K562 (cell line): Measurements from ENCODE around the gene EIF4G1. TPM values are rescaled to one million over a fixed set of nuclear protein-coding genes. Genes with fewer than 3 reads are reported as not detected.
A peak's percentile ranks its signal among the peaks of the same experiment; 100 is the strongest.

Experiments
- ATAC-seq: fragments of 200-7000 bp; cut with Tn5 transposase; 3 replicates; pipeline ENCODE4 v1.9.1; 2020; ENCODE audit warnings: moderate library complexity
- BruUV-seq: library from RNA; stranded (reverse); fragments of 400-500 nt; replicated peaks from 2 replicates; lab custom pipeline; 2021; lab: Mats Ljungman, UMichigan
- CTCF ChIA-PET: fragments of 300-600 bp; formaldehyde crosslinking; extraction: SDS; loops from one replicate; lab custom pipeline; 2021; ENCODE audit warnings: low intra/inter-chr PET ratio; lab: Yijun Ruan, JAX
- POLR2A ChIA-PET: fragments of 300-600, 350-650 bp; sonication (Branson Sonifier 250); formaldehyde crosslinking; extraction: SDS; loops from one replicate; lab custom pipeline; 2021; ENCODE audit warnings: antibody characterized with exemption, inconsistent platforms; lab: Yijun Ruan, JAX
- DNase-seq, 4 experiments: peaks; one replicate each; pipeline versions ENCODE4 v3.0.0 to v3.0.0-alpha.2; 2011 to 2018; ENCODE audit warnings: low spot score in 3 of 4, mixed read lengths in 3 of 4; ENCODE audit errors: extremely low read depth in 1 of 4
- FAIRE-seq: peaks from 2 replicates; lab custom pipeline; 2011; peaks lifted over from hg19 to GRCh38; lab: Jason Lieb, UNC
- H2AFZ ChIP-seq: 2 replicates; pipeline ENCODE4 v1.6.0; 2011; ENCODE audit warnings: low read depth, low read length, control low read depth, inconsistent platforms
- H3K27ac ChIP-seq: fragments of 200-600 bp; 3 replicates; pipeline ENCODE4 v1.8.0; 2011; ENCODE audit warnings: low read depth, mild to moderate bottlenecking, control low read depth, inconsistent platforms, low read length, moderate library complexity, mixed read lengths; ENCODE audit errors: extremely low read depth
- H3K27me3 ChIP-seq, 2 experiments: fragments of 300-600 bp in 1 of 2; 2 replicates in 1 of 2; 3 replicates in 1 of 2; pipeline versions ENCODE4 v1.6.0 to v1.8.0; 2011; ENCODE audit warnings: inconsistent platforms in 2 of 2, low read length in 2 of 2, mild to moderate bottlenecking in 1 of 2, mixed read lengths in 1 of 2, moderate library complexity in 1 of 2; ENCODE audit not compliant: control insufficient read depth in 2 of 2, insufficient read depth in 2 of 2
- H3K36me3 ChIP-seq: fragments of 300-600 bp; 3 replicates; pipeline ENCODE4 v1.8.0; 2011; ENCODE audit warnings: mild to moderate bottlenecking, low read length, inconsistent platforms; ENCODE audit not compliant: control insufficient read depth, insufficient read depth
- H3K4me1 ChIP-seq, 2 experiments: fragments of 200-600 bp in 1 of 2; replicated peaks in 1 of 2; 2 replicates in 1 of 2; 3 replicates in 1 of 2; pipeline versions ENCODE4 v1.5.1 to v1.8.0; 2011; ENCODE audit warnings: inconsistent platforms in 2 of 2, low read length in 2 of 2, mild to moderate bottlenecking in 1 of 2, mixed read lengths in 1 of 2, moderate library complexity in 1 of 2; ENCODE audit not compliant: control insufficient read depth in 2 of 2, insufficient read depth in 2 of 2
- H3K4me2 ChIP-seq: 2 replicates; pipeline ENCODE4 v1.6.1; 2011; ENCODE audit warnings: low read length, control low read depth, inconsistent platforms, mixed read lengths; ENCODE audit not compliant: insufficient read depth
- H3K4me3 ChIP-seq: fragments of 200-600 bp; sonication (generic), shearing (Covaris generic); 2 replicates; pipeline ENCODE4 v1.5.1; 2016; ENCODE audit warnings: control low read depth, inconsistent platforms
- H3K79me2 ChIP-seq: fragments of 200-600 bp; 3 replicates; pipeline ENCODE4 v1.8.0; 2011; ENCODE audit warnings: low read length, inconsistent platforms; ENCODE audit not compliant: control insufficient read depth, insufficient read depth
- H3K9ac ChIP-seq, 2 experiments: 2 replicates each; pipeline versions ENCODE4 v1.6.0 to v1.6.1; 2011; ENCODE audit warnings: low read depth in 2 of 2, low read length in 2 of 2, control low read depth in 1 of 2, inconsistent platforms in 1 of 2, mild to moderate bottlenecking in 1 of 2, mixed read lengths in 1 of 2; ENCODE audit not compliant: insufficient read depth in 1 of 2
- H3K9me1 ChIP-seq: one replicate; pipeline ENCODE4 v1.6.0; 2011; ENCODE audit warnings: inconsistent platforms, mild to moderate bottlenecking, low read length, moderate library complexity; ENCODE audit not compliant: control insufficient read depth, insufficient read depth
- H3K9me3 ChIP-seq: replicated peaks from 2 replicates; pipeline ENCODE4 v1.5.1; 2011; ENCODE audit warnings: low read depth, low read length, inconsistent platforms; ENCODE audit not compliant: control insufficient read depth, insufficient read depth
- H4K20me1 ChIP-seq: replicated peaks from 2 replicates; pipeline ENCODE4 v1.6.1; 2011; ENCODE audit warnings: low read length, inconsistent platforms, mixed read lengths; ENCODE audit not compliant: control insufficient read depth, insufficient read depth
- MXI1 ChIP-seq: IDR thresholded peaks from 2 replicates; pipeline ENCODE4 v1.6.1; 2011; ENCODE audit warnings: low read depth, mild to moderate bottlenecking, improper control_type of control experiment, low read length
- TAF15 ChIP-seq: fragments of 200-400 bp; formaldehyde crosslinking; IDR thresholded peaks from 2 replicates; pipeline ENCODE4 v1.6.1; 2017; ENCODE audit warnings: mild to moderate bottlenecking, low read depth, low read length, moderate library complexity
- WGBS: fragments of 100-300 bp; shearing (Covaris generic); methylation state at CpG from one replicate; pipeline ENCODE4 v1.1.6; 2016; ENCODE audit warnings: low coverage, mixed read lengths; ENCODE audit not compliant: insufficient coverage; ENCODE audit errors: missing lambda C conversion rate; 5-methylcytosine and 5-hydroxymethylcytosine counted together
- in situ Hi-C: fragments of 300-500 bp; cut with MboI; formaldehyde crosslinking; loops from 4 replicates; pipeline ENCODE4 v1.15.0; 2018; ENCODE audit warnings: inconsistent platforms, mixed read lengths
- intact Hi-C: fragments of 100-400 bp; cut with micrococcal nuclease; formaldehyde crosslinking; loops from 2 replicates; pipeline ENCODE4 v1.14.2; 2022
- polyA plus RNA-seq, 8 experiments: library from polyadenylated mRNA; depleted of rRNA in 4 of 8; stranded (reverse) in 5 of 8; unstranded in 3 of 8; fragments of >200 nt; fragmentation: Nextera tagmentation in 2 of 8; fragmentation: Illumina TruSeq in 1 of 8; extraction: Ambion mirVana in 2 of 8; extraction: Trizol in 1 of 8; gene quantifications; 2 replicates each; pipeline versions ENCODE4 v1.2.1 to v1.2.3, GENCODE V29; 2011 to 2014; ENCODE audit warnings: inconsistent platforms in 1 of 8, missing spikeins in 1 of 8
- total RNA-seq, 7 experiments: library from RNA; depleted of rRNA in 6 of 7; stranded (reverse); fragments of >200 nt in 6 of 7; fragmentation: Illumina TruSeq in 2 of 7; extraction: Trizol in 2 of 7; gene quantifications; 2 replicates each; pipeline versions ENCODE4 v1.2.1 to v1.2.3, GENCODE V29; 2011 to 2021; ENCODE audit warnings: low replicate concordance in 1 of 7
- TF ChIP-seq, protein P1 (sequence below): fragments of 250-450 bp; sonication (Bioruptor Pico); IDR thresholded peaks from 2 replicates; pipeline ENCODE4 v1.8.0; 2021; ENCODE audit warnings: mild to moderate bottlenecking, moderate library complexity

Gene EIF4G1
- total and polyA plus RNA-seq, 9 of the 15 experiments (the other 6 are each of a cell fraction or from before 2014, with no cell fraction given) = 4.6 to 505 (median 155) TPM

DNA sequence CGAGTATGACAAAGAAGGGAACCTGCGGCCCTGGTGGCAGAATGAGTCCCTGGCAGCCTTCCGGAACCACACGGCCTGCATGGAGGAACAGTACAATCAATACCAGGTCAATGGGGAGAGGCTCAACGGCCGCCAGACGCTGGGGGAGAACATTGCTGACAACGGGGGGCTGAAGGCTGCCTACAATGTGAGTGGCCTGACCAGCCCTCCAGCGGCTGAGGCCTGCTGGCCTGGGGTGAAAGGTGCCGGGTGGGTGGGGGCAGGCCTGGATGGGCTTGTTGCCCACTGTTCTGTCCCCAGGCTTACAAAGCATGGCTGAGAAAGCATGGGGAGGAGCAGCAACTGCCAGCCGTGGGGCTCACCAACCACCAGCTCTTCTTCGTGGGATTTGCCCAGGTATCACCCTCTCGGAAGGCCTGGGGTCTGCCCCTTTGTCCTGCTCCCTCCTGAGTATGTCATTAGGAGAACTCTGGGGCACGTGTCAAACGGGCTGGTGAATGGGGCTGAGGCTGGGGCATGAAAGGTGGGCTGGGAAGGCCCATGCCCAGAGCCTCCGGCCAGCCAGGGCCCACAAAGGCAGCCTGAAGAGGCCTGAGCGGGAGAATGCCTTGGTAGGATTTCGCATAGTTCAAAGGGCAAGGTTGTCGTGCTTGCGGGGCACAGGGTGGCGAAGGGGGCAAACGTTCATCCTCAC, 23.2 kb upstream of the EIF4G1 start:
- H3K9ac ChIP-seq = peak overlapping the region in 1 of 2 experiments; percentile 74; a peak in 2 of 4 replicates
- intact Hi-C loops = no loop called here
- no peak for DNase-seq
- peaks cover 16 to 32% of the 10 kb centered on the region in 2 experiments; a peak in 4 of 5 replicates for H3K27me3 ChIP-seq
- H3K9me1 ChIP-seq = no peaks in the 10 kb centered on the region
- no peak for ATAC-seq
- ChIA-PET CTCF (no interaction called here), POLR2A (interaction anchor here (0.6 kb wide), 1 partner anchor 407 kb away, joined by 5 read pairs; the partner anchor contains the start of gene PARL)
- H3K4me1 ChIP-seq = peaks cover 0 to 12% of the 10 kb centered on the region in 2 experiments; a peak in 2 of 5 replicates
- H4K20me1 ChIP-seq = no peaks in the 10 kb centered on the region
- no peaks in the 10 kb centered on the region for H3K36me3 ChIP-seq
- BruUV-seq = no TSS peak
- no peak overlapping the region for H3K4me3 ChIP-seq
- H3K27ac ChIP-seq = no peak overlapping the region
- no peak for TF ChIP-seq TAF15
- TF ChIP-seq, protein P1, sequence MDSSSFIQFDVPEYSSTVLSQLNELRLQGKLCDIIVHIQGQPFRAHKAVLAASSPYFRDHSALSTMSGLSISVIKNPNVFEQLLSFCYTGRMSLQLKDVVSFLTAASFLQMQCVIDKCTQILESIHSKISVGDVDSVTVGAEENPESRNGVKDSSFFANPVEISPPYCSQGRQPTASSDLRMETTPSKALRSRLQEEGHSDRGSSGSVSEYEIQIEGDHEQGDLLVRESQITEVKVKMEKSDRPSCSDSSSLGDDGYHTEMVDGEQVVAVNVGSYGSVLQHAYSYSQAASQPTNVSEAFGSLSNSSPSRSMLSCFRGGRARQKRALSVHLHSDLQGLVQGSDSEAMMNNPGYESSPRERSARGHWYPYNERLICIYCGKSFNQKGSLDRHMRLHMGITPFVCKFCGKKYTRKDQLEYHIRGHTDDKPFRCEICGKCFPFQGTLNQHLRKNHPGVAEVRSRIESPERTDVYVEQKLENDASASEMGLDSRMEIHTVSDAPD = no peak
- TF ChIP-seq MXI1 = no peak
- no peak overlapping the region for H2AFZ ChIP-seq
- H3K79me2 ChIP-seq = no peaks in the 10 kb centered on the region
- no peak for FAIRE-seq
- in situ Hi-C loops = no loop called here
- 36% methylated on average over 21 of the region's 22 CpGs for WGBS
- no peak overlapping the region for H3K4me2 ChIP-seq
- H3K9me3 ChIP-seq = no peaks in the 10 kb centered on the region
